A549 (cell line): Measurements from ENCODE around the gene SEPTIN2. TPM values are rescaled to one million over a fixed set of nuclear protein-coding genes. Genes with fewer than 3 reads are reported as not detected.
"Not testable (repeated sequence)": the region's sequence is repeated elsewhere in the genome, so short reads cannot be mapped to it uniquely, and the experiment has no call there.

Experiments
- ATAC-seq, 2 experiments: fragments of 200-7000 bp in 1 of 2; fragments of >200 bp in 1 of 2; cut with Nextera tagmentation in 1 of 2; cut with Tn5 transposase in 1 of 2; 3 replicates each; pipeline versions ENCODE4 v1.8.0 to v1.9.1; 2018 to 2020; ENCODE audit warnings: mild to moderate bottlenecking in 1 of 2, moderate library complexity in 1 of 2
- CTCF ChIA-PET: fragments of 300-600 bp; sonication (Branson Sonifier 250); formaldehyde crosslinking; extraction: SDS; loops from one replicate; lab custom pipeline; 2021; ENCODE audit warnings: antibody characterized with exemption, inconsistent platforms; lab: Yijun Ruan, JAX
- POLR2A ChIA-PET: fragments of 350-600 bp; formaldehyde crosslinking; extraction: SDS; loops from one replicate; lab custom pipeline; 2021; ENCODE audit warnings: antibody characterized with exemption, inconsistent platforms; lab: Yijun Ruan, JAX
- DNase-seq, 2 experiments: peaks; one replicate each; pipeline versions ENCODE4 v3.0.0 to v3.0.0-alpha.2; 2011 to 2016; ENCODE audit warnings: low read depth in 1 of 2, low spot score in 1 of 2
- FAIRE-seq: peaks from 2 replicates; lab custom pipeline; 2011; peaks lifted over from hg19 to GRCh38; lab: Jason Lieb, UNC
- H3K27ac ChIP-seq, 2 experiments: fragments of >200 bp; sonication (Bioruptor Twin); formaldehyde crosslinking; 3 replicates each; pipeline ENCODE4 v1.5.1; 2016 to 2017
- H3K4me1 ChIP-seq: fragments of >200 bp; sonication (Bioruptor Twin); formaldehyde crosslinking; 3 replicates; pipeline ENCODE4 v1.6.1; 2016
- H3K4me2 ChIP-seq: fragments of >200 bp; sonication (Bioruptor Twin); formaldehyde crosslinking; 3 replicates; pipeline ENCODE4 v1.6.1; 2016
- H3K4me3 ChIP-seq: fragments of >200 bp; sonication (Bioruptor Twin); formaldehyde crosslinking; 3 replicates; pipeline ENCODE4 v1.5.1; 2016
- H3K9me3 ChIP-seq: fragments of >200 bp; sonication (Bioruptor Twin); formaldehyde crosslinking; 3 replicates; pipeline ENCODE4 v1.6.1; 2016
- CBX2 ChIP-seq: fragments of 200-600 bp; sonication (generic); IDR thresholded peaks from 2 replicates; pipeline ENCODE4 v1.6.1; 2016; ENCODE audit warnings: low read depth, mild to moderate bottlenecking, borderline replicate concordance
- CBX8 ChIP-seq: fragments of 200-600 bp; sonication (generic); IDR thresholded peaks from 2 replicates; pipeline ENCODE4 v1.6.1; 2016
- CHD2 ChIP-seq: fragments of 150-350 bp; IDR thresholded peaks from 2 replicates; pipeline ENCODE4 v1.6.1; 2014; ENCODE audit warnings: low read length; ENCODE audit not compliant: partially characterized antibody
- EP300 ChIP-seq, 2 experiments: fragments of >200 bp; sonication (Bioruptor Twin); formaldehyde crosslinking; IDR thresholded peaks; 2 replicates in 1 of 2; 3 replicates in 1 of 2; pipeline ENCODE4 v1.6.1; 2016 to 2017
- FOSB ChIP-seq: fragments of 250-450 bp; sonication (Bioruptor Pico); IDR thresholded peaks from 2 replicates; pipeline ENCODE4 v1.5.0; 2020; ENCODE audit warnings: mild to moderate bottlenecking, moderate library complexity
- FOXS1 ChIP-seq: fragments of 250-450 bp; sonication (Bioruptor Pico); IDR thresholded peaks from 2 replicates; pipeline ENCODE4 v1.5.0; 2020; ENCODE audit warnings: mild to moderate bottlenecking, moderate library complexity
- HOXA7 ChIP-seq: fragments of 250-450 bp; sonication (Bioruptor Pico); IDR thresholded peaks from 2 replicates; pipeline ENCODE4 v1.5.0; 2020; ENCODE audit warnings: mild to moderate bottlenecking, moderate library complexity
- HOXB13 ChIP-seq: fragments of 250-450 bp; sonication (Bioruptor Pico); IDR thresholded peaks from 2 replicates; pipeline ENCODE4 v1.5.0; 2020; ENCODE audit warnings: low read depth, mild to moderate bottlenecking, moderate library complexity
- JUN ChIP-seq, 2 experiments: fragments of >200 bp; sonication (Bioruptor Twin); formaldehyde crosslinking; IDR thresholded peaks; 2 replicates in 1 of 2; 3 replicates in 1 of 2; pipeline ENCODE4 v1.6.1; 2016 to 2017
- JUNB ChIP-seq: fragments of >200 bp; sonication (Bioruptor Twin); formaldehyde crosslinking; IDR thresholded peaks from 2 replicates; pipeline ENCODE4 v1.6.1; 2016
- MYC ChIP-seq: IDR thresholded peaks from 2 replicates; pipeline ENCODE4 v1.6.1; 2012; ENCODE audit warnings: mild to moderate bottlenecking, inconsistent platforms, low read length, improper control_type of control experiment, borderline replicate concordance
- NPAS2 ChIP-seq: fragments of 250-450 bp; sonication (Bioruptor Pico); IDR thresholded peaks from 2 replicates; pipeline ENCODE4 v1.8.0; 2022; ENCODE audit warnings: mild to moderate bottlenecking, moderate library complexity, borderline replicate concordance
- POLR2A ChIP-seq: IDR thresholded peaks from 2 replicates; pipeline ENCODE4 v1.6.1; 2012; ENCODE audit warnings: mild to moderate bottlenecking, low read length
- POLR2AphosphoS2 ChIP-seq: conservative IDR thresholded peaks from 2 replicates; pipeline ENCODE4 v1.6.1; 2012; ENCODE audit warnings: low read length, improper control_type of control experiment, inconsistent platforms
- RAD21 ChIP-seq, 2 experiments: fragments of >200 bp in 1 of 2; sonication (Bioruptor Twin) in 1 of 2; formaldehyde crosslinking in 1 of 2; IDR thresholded peaks in 1 of 2; conservative IDR thresholded peaks in 1 of 2; 2 replicates in 1 of 2; 3 replicates in 1 of 2; pipeline ENCODE4 v1.6.1; 2012 to 2018; ENCODE audit warnings: inconsistent platforms in 1 of 2
- RARB ChIP-seq: fragments of 250-450 bp; sonication (Bioruptor Pico); IDR thresholded peaks from 2 replicates; pipeline ENCODE4 v1.8.0; 2021; ENCODE audit warnings: mild to moderate bottlenecking, moderate library complexity
- RFX5 ChIP-seq: fragments of 450-650 bp; IDR thresholded peaks from 2 replicates; pipeline ENCODE4 v1.7.1; 2014; ENCODE audit warnings: antibody characterized with exemption, mild to moderate bottlenecking, moderate library complexity
- RNF2 ChIP-seq: fragments of 200-600 bp; sonication (generic); IDR thresholded peaks from 2 replicates; pipeline ENCODE4 v1.6.1; 2016; ENCODE audit warnings: low read depth, mild to moderate bottlenecking, antibody characterized with exemption, moderate library complexity, borderline replicate concordance
- TP53 ChIP-seq: fragments of 250-450 bp; sonication (Bioruptor Pico); IDR thresholded peaks from 2 replicates; pipeline ENCODE4 v1.5.0; 2021; ENCODE audit warnings: mild to moderate bottlenecking, moderate library complexity
- ZNF302 ChIP-seq: fragments of 250-450 bp; sonication (Bioruptor Pico); IDR thresholded peaks from 2 replicates; pipeline ENCODE4 v1.9.0; 2021; ENCODE audit warnings: inconsistent platforms, mild to moderate bottlenecking, moderate library complexity
- WGBS: methylation state at CpG from one replicate; pipeline ENCODE4 v1.1.6; 2017; ENCODE audit errors: missing lambda C conversion rate; 5-methylcytosine and 5-hydroxymethylcytosine counted together
- polyA plus RNA-seq, 4 experiments: library from polyadenylated mRNA; depleted of rRNA in 3 of 4; stranded (reverse); fragments of >200 nt; fragmentation: RNase III in 1 of 4; extraction: RNeasy Plus Mini Kit Qiagen cat#74134 plus additional on column Dnase treatment in 1 of 4; gene quantifications; 2 replicates in 3 of 4; 3 replicates in 1 of 4; pipeline ENCODE4 v1.2.3, GENCODE V29; 2011 to 2017
- TF ChIP-seq, protein P1 (sequence below): fragments of >200 bp; sonication (Bioruptor Twin); formaldehyde crosslinking; IDR thresholded peaks from 3 replicates; pipeline ENCODE4 v1.5.1; 2016
- TF ChIP-seq, protein P2 (sequence below): fragments of 450-650 bp; IDR thresholded peaks from 2 replicates; pipeline ENCODE4 v1.6.1; 2014; ENCODE audit warnings: antibody characterized with exemption

Gene SEPTIN2
- polyA plus RNA-seq, 2 of the 4 experiments (the other 2 are of a cell fraction) = 341 to 762 TPM

DNA sequence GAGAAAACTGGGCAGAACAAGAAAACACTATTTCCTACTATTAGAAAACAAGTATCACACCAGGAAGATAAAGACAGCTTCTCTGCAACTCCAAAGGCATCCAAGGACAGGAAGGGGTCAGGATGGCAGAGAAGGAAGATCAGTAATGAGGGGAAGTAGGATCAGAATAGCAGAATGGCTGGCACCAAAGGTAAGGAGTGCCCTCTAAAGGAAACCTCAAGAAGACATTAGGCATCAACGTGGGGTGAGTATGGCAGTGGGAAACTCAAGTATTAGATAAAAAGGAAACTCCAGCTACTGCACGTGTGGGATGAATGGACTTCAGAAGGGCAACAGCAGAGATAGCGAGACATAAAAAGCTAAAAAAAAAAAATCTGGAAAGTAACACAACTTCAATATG, 26.1 kb upstream of the SEPTIN2 start:
- Histone ChIP-seq H3K27ac (no peak overlapping the region), H3K4me2 (no peak overlapping the region), H3K4me3 (no peak overlapping the region), H3K9me3 (no peaks in the 10 kb centered on the region), H3K4me1 (peaks cover 25% of the 10 kb centered on the region)
- POLR2A ChIA-PET = no interaction called here
- TF ChIP-seq RARB (CRISPR knock-in tag) (no peak), TP53 (CRISPR knock-in tag) (no peak), RAD21 (conservative IDR thresholded peaks at IDR 0.05 in 1 of 2, IDR thresholded peaks at IDR 0.05 in 1 of 2) (peak in 1 of 2 experiments; percentile 27; a peak in 1 of 5 replicates), MYC (no peak), RNF2 (no peak), NPAS2 (no peak)
- peak in 1 of 2 experiments; percentile 64; a peak in 3 of 6 replicates for ATAC-seq
- no peak for FAIRE-seq
- CTCF ChIA-PET = interaction anchor here (1.3 to 1.4 kb wide), 3 partner anchors 9 to 138 kb away, joined by 3 to 4 read pairs (median 4); no protein-coding TSS in a partner anchor
- WGBS = 59% methylated on average over 3 of the region's 3 CpGs
- no peak for DNase-seq

DNA sequence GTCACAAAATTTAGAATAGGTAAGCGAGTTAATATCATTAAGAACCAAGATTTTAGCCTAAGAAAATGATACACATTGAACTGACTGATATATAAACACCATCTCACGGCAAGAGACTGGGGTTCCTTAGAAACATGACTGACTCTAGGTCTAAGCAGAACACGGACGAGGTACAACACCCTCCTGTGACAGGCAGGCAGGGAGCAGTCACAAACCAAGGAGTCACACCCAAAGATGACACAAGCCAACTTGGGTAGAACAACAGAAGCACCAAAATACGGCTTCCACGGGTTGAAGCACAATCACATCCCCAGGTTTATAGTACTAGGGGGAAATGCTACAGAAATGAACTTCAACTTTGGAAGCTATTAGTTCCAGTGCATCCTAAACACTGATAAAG, 24.6 kb upstream of the SEPTIN2 start:
- POLR2A ChIA-PET = interaction anchor here (2.3 kb wide), 1 partner anchor 23 kb away, joined by 7 read pairs; no protein-coding TSS in a partner anchor
- H3K27ac ChIP-seq = no peak overlapping the region
- CTCF ChIA-PET = interaction anchor here (0.6 to 2.2 kb wide), 3 partner anchors 11 to 288 kb away, joined by 3 to 12 read pairs (median 4); partner anchors contain the start of gene HDLBP
- 87% methylated on average over 6 of the region's 6 CpGs for WGBS
- no peak overlapping the region for H3K4me2 ChIP-seq
- H3K9me3 ChIP-seq = no peaks in the 10 kb centered on the region
- TF ChIP-seq HOXA7 (CRISPR knock-in tag) (no peak), ZNF302 (CRISPR knock-in tag) (no peak), CBX2 (no peak), HOXB13 (CRISPR knock-in tag) (no peak)
- TF ChIP-seq, protein P1, sequence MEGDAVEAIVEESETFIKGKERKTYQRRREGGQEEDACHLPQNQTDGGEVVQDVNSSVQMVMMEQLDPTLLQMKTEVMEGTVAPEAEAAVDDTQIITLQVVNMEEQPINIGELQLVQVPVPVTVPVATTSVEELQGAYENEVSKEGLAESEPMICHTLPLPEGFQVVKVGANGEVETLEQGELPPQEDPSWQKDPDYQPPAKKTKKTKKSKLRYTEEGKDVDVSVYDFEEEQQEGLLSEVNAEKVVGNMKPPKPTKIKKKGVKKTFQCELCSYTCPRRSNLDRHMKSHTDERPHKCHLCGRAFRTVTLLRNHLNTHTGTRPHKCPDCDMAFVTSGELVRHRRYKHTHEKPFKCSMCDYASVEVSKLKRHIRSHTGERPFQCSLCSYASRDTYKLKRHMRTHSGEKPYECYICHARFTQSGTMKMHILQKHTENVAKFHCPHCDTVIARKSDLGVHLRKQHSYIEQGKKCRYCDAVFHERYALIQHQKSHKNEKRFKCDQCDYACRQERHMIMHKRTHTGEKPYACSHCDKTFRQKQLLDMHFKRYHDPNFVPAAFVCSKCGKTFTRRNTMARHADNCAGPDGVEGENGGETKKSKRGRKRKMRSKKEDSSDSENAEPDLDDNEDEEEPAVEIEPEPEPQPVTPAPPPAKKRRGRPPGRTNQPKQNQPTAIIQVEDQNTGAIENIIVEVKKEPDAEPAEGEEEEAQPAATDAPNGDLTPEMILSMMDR = no peak
- ATAC-seq (no peak), DNase-seq (no peak), FAIRE-seq (no peak)
- no peak overlapping the region for H3K4me3 ChIP-seq
- H3K4me1 ChIP-seq = peaks cover 10% of the 10 kb centered on the region; the same call in 1 of the 3 replicates

DNA sequence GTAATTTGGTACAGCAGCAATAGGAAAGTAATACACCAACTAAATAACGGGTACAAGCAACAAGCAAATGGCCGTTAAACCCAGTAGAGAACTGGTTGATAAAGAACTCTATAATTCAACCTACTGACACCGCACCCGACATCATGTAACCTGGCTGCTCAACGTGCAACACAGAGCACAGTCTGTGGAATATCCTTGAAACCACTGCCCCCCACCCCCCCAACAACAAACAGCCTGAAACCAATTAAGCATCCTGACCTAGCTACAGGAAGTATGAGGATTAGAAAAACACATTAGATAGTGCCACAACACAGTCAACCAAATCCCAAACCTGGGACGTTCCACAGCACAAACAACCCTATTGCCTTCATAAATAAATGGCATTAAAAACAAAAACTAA, 23.7 kb upstream of the SEPTIN2 start:
- DNase-seq (no peak), ATAC-seq (no peak), FAIRE-seq (no peak)
- Histone ChIP-seq H3K4me2 (no peak overlapping the region), H3K27ac (no peak overlapping the region), H3K4me1 (peaks cover 7% of the 10 kb centered on the region; the same call in 1 of the 3 replicates), H3K4me3 (no peak overlapping the region), H3K9me3 (no peaks in the 10 kb centered on the region)
- TF ChIP-seq JUNB (no peak), FOSB (no peak), CHD2 (no peak), EP300 (IDR thresholded peaks at IDR 0.05) (no peak), FOXS1 (CRISPR knock-in tag) (no peak), MYC (no peak), TP53 (CRISPR knock-in tag) (no peak), CBX8 (no peak), RFX5 (no peak), POLR2AphosphoS2 (no peak), JUN (IDR thresholded peaks at IDR 0.05) (no peak), POLR2A (no peak)
- TF ChIP-seq, protein P1 = no peak
- TF ChIP-seq, protein P2, sequence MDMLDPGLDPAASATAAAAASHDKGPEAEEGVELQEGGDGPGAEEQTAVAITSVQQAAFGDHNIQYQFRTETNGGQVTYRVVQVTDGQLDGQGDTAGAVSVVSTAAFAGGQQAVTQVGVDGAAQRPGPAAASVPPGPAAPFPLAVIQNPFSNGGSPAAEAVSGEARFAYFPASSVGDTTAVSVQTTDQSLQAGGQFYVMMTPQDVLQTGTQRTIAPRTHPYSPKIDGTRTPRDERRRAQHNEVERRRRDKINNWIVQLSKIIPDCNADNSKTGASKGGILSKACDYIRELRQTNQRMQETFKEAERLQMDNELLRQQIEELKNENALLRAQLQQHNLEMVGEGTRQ = no peak
- ChIA-PET CTCF (interaction anchor here (1.0 to 2.2 kb wide), 4 partner anchors 9 to 23 kb away, joined by 4 to 12 read pairs (median 6); partner anchors contain the start of gene HDLBP), POLR2A (interaction anchor here (2.3 kb wide), 1 partner anchor 23 kb away, joined by 7 read pairs; no protein-coding TSS in a partner anchor)
- WGBS = 91% methylated on average over 6 of the region's 6 CpGs

DNA sequence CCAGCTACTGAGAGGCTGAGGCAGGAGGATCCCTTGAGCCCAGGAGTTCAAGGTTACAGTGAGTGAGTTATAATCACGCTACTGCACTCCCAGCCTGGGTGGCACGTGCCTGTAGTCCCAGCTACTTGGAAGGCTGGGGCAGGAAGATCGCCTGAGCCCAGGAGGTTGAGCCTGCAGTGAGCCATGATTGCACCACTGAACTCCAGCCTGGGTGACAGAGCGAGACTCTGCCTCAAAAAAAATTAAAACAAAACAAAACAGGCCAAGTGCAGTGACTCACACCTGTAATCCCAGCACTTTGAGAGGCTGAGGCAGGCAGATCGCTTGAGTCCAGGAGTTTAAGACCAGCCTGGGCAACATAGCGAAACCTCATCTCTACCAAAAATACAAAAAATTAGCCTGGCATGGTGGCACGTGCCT, 22.3 kb upstream of the SEPTIN2 start:
- POLR2A ChIA-PET, FAIRE-seq, H3K4me2 ChIP-seq, H3K9me3 ChIP-seq, H3K4me3 ChIP-seq, H3K27ac ChIP-seq, ATAC-seq, DNase-seq, H3K4me1 ChIP-seq: not testable (repeated sequence)
- CTCF ChIA-PET = interaction anchor here (1.4 to 1.7 kb wide), 2 partner anchors 9 to 10 kb away, joined by 4 to 6 read pairs; no protein-coding TSS in a partner anchor
- 86% methylated on average over 7 of the region's 7 CpGs for WGBS
